ENCODE results near the gene KIF2C. TPM values are rescaled to one million over a fixed set of nuclear protein-coding genes. Genes with fewer than 3 reads are reported as not detected.
"Not testable (repeated sequence)": the region's sequence is repeated elsewhere in the genome, so short reads cannot be mapped to it uniquely, and the experiment has no call there.

The KIF2C gene
- total RNA-seq, 1 experiment from 2014 or later: 69.4 TPM

DNA sequence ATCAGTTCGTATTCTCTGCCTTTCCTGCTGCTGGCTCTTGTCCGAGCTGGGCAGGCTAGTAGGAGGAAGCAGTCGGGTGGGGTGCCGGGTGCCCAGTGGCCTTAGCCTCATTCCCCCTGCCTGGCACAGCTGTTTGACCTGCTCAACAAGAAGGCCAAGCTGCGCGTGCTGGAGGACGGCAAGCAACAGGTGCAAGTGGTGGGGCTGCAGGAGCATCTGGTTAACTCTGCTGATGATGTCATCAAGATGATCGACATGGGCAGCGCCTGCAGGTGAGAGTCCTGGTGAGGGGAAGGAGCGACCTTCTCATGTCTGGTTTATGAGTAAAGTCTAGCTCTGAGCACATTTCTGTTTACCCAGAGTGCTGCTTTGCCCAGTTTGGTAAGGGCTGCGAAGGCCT is 19.4 kb downstream of the KIF2C start:
- BruUV-seq (replicated peaks): no TSS peak
- POLR2A ChIA-PET: no interaction called here

DNA sequence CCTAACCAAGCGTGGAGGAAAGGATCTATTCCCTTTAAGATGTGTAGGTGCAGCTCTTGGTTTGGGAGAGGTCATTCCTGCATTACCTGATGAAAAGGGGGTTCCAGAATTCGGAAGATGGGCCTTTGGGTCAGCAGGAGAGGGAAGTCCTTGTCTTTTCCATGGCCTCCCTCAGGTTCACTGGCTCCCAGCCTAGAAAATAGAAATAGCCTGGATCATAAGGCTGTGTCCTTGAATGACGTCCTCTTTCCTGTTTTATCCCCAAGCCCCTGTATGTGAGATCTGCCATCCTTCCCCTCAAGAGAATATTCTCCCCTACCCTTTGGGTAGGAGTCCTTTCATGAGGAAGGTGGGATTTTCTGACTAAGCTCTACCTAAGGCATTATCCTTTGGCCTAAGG is 21.2 kb downstream of the KIF2C start:
- H3K4me3 ChIP-seq (ENCODE audit: low read depth in 2 of 2, low read length in 2 of 2): no peak overlapping the region
- no peaks in the 10 kb centered on the region for H3K9me3 ChIP-seq (ENCODE audit: control insufficient read depth, insufficient read depth, low read depth, low read length)
- ATAC-seq: no peak
- no peak for DNase-seq (ENCODE audit: low read depth, low spot score)
- no peaks in the 10 kb centered on the region for H3K4me1 ChIP-seq (ENCODE audit: control insufficient read depth, insufficient read depth, low read length)
- POLR2A ChIA-PET: no interaction called here
- CTCF ChIA-PET: no interaction called here
- in situ Hi-C loops (cut with HindIII; ENCODE audit: low pct_unique_long_range_greater_than_20kb, low sequenced_read_pairs): no loop called here
- no peak overlapping the region for H3K27ac ChIP-seq (ENCODE audit: low read length)
- peaks cover 27% of the 10 kb centered on the region for H3K36me3 ChIP-seq (ENCODE audit: control insufficient read depth, insufficient read depth, low read length)
- TF ChIP-seq, protein P1, sequence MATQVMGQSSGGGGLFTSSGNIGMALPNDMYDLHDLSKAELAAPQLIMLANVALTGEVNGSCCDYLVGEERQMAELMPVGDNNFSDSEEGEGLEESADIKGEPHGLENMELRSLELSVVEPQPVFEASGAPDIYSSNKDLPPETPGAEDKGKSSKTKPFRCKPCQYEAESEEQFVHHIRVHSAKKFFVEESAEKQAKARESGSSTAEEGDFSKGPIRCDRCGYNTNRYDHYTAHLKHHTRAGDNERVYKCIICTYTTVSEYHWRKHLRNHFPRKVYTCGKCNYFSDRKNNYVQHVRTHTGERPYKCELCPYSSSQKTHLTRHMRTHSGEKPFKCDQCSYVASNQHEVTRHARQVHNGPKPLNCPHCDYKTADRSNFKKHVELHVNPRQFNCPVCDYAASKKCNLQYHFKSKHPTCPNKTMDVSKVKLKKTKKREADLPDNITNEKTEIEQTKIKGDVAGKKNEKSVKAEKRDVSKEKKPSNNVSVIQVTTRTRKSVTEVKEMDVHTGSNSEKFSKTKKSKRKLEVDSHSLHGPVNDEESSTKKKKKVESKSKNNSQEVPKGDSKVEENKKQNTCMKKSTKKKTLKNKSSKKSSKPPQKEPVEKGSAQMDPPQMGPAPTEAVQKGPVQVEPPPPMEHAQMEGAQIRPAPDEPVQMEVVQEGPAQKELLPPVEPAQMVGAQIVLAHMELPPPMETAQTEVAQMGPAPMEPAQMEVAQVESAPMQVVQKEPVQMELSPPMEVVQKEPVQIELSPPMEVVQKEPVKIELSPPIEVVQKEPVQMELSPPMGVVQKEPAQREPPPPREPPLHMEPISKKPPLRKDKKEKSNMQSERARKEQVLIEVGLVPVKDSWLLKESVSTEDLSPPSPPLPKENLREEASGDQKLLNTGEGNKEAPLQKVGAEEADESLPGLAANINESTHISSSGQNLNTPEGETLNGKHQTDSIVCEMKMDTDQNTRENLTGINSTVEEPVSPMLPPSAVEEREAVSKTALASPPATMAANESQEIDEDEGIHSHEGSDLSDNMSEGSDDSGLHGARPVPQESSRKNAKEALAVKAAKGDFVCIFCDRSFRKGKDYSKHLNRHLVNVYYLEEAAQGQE (IDR thresholded peaks at IDR 0.05; ENCODE audit: insufficient read depth in 1 of 2, low read depth in 2 of 2, low read length in 1 of 2): no peak
- no peak for TF ChIP-seq TCF7L2 (IDR thresholded peaks at IDR 0.05; ENCODE audit: low read depth, low read length)
- TF ChIP-seq, protein P2, sequence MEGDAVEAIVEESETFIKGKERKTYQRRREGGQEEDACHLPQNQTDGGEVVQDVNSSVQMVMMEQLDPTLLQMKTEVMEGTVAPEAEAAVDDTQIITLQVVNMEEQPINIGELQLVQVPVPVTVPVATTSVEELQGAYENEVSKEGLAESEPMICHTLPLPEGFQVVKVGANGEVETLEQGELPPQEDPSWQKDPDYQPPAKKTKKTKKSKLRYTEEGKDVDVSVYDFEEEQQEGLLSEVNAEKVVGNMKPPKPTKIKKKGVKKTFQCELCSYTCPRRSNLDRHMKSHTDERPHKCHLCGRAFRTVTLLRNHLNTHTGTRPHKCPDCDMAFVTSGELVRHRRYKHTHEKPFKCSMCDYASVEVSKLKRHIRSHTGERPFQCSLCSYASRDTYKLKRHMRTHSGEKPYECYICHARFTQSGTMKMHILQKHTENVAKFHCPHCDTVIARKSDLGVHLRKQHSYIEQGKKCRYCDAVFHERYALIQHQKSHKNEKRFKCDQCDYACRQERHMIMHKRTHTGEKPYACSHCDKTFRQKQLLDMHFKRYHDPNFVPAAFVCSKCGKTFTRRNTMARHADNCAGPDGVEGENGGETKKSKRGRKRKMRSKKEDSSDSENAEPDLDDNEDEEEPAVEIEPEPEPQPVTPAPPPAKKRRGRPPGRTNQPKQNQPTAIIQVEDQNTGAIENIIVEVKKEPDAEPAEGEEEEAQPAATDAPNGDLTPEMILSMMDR (IDR thresholded peaks at IDR 0.05): no peak
- TF ChIP-seq POLR2AphosphoS5 (IDR thresholded peaks at IDR 0.05; ENCODE audit: low read depth, low read length): no peak
- TF ChIP-seq SIN3A (IDR thresholded peaks at IDR 0.05; ENCODE audit: borderline replicate concordance, insufficient read depth, low read depth, low read length): no peak
- BruUV-seq (replicated peaks): no TSS peak
- no peaks in the 10 kb centered on the region for H3K27me3 ChIP-seq (ENCODE audit: control insufficient read depth, insufficient read depth, low read length)
- intact Hi-C loops (cut with micrococcal nuclease; ENCODE audit: unreplicated experiment): no loop called here

More for the DNA sequence above, 19.4 kb downstream of the KIF2C start:
- no peak for TF ChIP-seq POLR2AphosphoS5 (IDR thresholded peaks at IDR 0.05; ENCODE audit: low read depth, low read length)
- no peak for TF ChIP-seq SIN3A (IDR thresholded peaks at IDR 0.05; ENCODE audit: borderline replicate concordance, insufficient read depth, low read depth, low read length)
- TF ChIP-seq, protein P2 (IDR thresholded peaks at IDR 0.05): no peak
- TF ChIP-seq, protein P1 (IDR thresholded peaks at IDR 0.05; ENCODE audit: insufficient read depth in 1 of 2, low read depth in 2 of 2, low read length in 1 of 2): no peak
- TF ChIP-seq TCF7L2 (IDR thresholded peaks at IDR 0.05; ENCODE audit: low read depth, low read length): no peak
- Histone ChIP-seq H3K27ac (ENCODE audit: low read length) (no peak overlapping the region), H3K4me3 (ENCODE audit: low read depth in 2 of 2, low read length in 2 of 2) (no peak overlapping the region), H3K27me3 (ENCODE audit: control insufficient read depth, insufficient read depth, low read length) (no peaks in the 10 kb centered on the region), H3K36me3 (ENCODE audit: control insufficient read depth, insufficient read depth, low read length) (peaks cover 27% of the 10 kb centered on the region), H3K4me1 (ENCODE audit: control insufficient read depth, insufficient read depth, low read length) (no peaks in the 10 kb centered on the region), H3K9me3 (ENCODE audit: control insufficient read depth, insufficient read depth, low read depth, low read length) (no peaks in the 10 kb centered on the region)
- CTCF ChIA-PET: no interaction called here
- intact Hi-C loops (cut with micrococcal nuclease; ENCODE audit: unreplicated experiment) (no loop called here), in situ Hi-C loops (cut with HindIII; ENCODE audit: low pct_unique_long_range_greater_than_20kb, low sequenced_read_pairs) (no loop called here)
- no peak for ATAC-seq
- no peak for DNase-seq (ENCODE audit: low read depth, low spot score)

DNA sequence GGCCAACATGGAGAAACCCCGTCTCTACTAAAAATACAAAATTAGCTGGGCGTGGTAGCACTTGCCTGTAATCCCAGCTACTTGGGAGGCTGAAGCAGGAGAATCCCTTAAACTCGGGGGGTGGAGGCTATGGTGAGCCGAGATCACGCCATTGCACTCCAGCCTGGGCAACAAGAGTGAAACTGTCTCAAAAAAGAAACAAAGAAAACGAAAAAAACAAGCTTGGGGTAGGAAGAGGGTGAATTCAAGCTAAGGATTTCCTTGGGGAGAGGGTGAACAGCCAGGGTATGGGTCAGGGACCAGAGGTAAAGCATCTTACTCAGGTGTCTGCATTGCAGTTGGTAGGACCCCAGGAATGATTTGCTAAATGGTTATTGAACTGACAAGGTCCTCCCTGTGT is 26.8 kb downstream of the KIF2C start:
- ATAC-seq; H3K9me3 ChIP-seq (ENCODE audit: control insufficient read depth, insufficient read depth, low read depth, low read length); intact Hi-C loops (cut with micrococcal nuclease; ENCODE audit: unreplicated experiment); H3K27ac ChIP-seq (ENCODE audit: low read length); CTCF ChIA-PET; H3K36me3 ChIP-seq (ENCODE audit: control insufficient read depth, insufficient read depth, low read length); H3K27me3 ChIP-seq (ENCODE audit: control insufficient read depth, insufficient read depth, low read length); in situ Hi-C loops (cut with HindIII; ENCODE audit: low pct_unique_long_range_greater_than_20kb, low sequenced_read_pairs); H3K4me1 ChIP-seq (ENCODE audit: control insufficient read depth, insufficient read depth, low read length); BruUV-seq (replicated peaks); H3K4me3 ChIP-seq (ENCODE audit: low read depth in 2 of 2, low read length in 2 of 2); DNase-seq (ENCODE audit: low read depth, low spot score): not testable (repeated sequence)
- POLR2A ChIA-PET: interaction anchor here (1.4 kb wide), 1 partner anchor 45 kb away, joined by 4 read pairs; no protein-coding TSS in a partner anchor

Data from Panc1 (cell line).